IMR-90 (cell line): ENCODE data around the gene UGT1A7. TPM values are rescaled to one million over a fixed set of nuclear protein-coding genes. Genes with fewer than 3 reads are reported as not detected.

Source experiments
- ATAC-seq: fragments of 200-7000 bp; cut with Tn5 transposase; 2 replicates; pipeline ENCODE4 v1.9.1; 2020; ENCODE audit warnings: low read depth, mild to moderate bottlenecking, moderate library complexity
- BruUV-seq: library from RNA; stranded (reverse); fragments of 400-500 nt; replicated peaks from 2 replicates; lab custom pipeline; 2021; lab: Mats Ljungman, UMichigan
- CTCF ChIA-PET: fragments of 300-600 bp; formaldehyde crosslinking; extraction: SDS; loops from one replicate; lab custom pipeline; 2021; ENCODE audit warnings: antibody characterized with exemption; lab: Yijun Ruan, JAX
- POLR2A ChIA-PET: fragments of 300-600 bp; sonication (Branson Sonifier 250); formaldehyde crosslinking; loops from one replicate; lab custom pipeline; 2022; ENCODE audit warnings: antibody characterized with exemption; ENCODE audit not compliant: unreplicated experiment; lab: Charles Lee
- DNase-seq: peaks from one replicate; pipeline ENCODE4 v3.0.0; 2013
- H2AFZ ChIP-seq: replicated peaks from 2 replicates; pipeline ENCODE3; 2013; ENCODE audit warnings: low read length, mild to moderate bottlenecking; ENCODE audit not compliant: poor library complexity
- H2AK5ac ChIP-seq: 2 replicates; pipeline ENCODE4 v1.6.1; 2013; ENCODE audit warnings: low read depth, low read length, inconsistent platforms
- H2AK9ac ChIP-seq: replicated peaks from 2 replicates; pipeline ENCODE3; 2013; ENCODE audit warnings: mild to moderate bottlenecking, low read depth, low read length, moderate library complexity; ENCODE audit not compliant: poor library complexity
- H2BK120ac ChIP-seq: 2 replicates; pipeline ENCODE4 v1.6.1; 2013; ENCODE audit warnings: low read depth, low read length, inconsistent platforms
- H2BK15ac ChIP-seq: 3 replicates; pipeline ENCODE4 v1.6.1; 2013; ENCODE audit warnings: low read depth, low read length, inconsistent platforms
- H2BK20ac ChIP-seq: 2 replicates; pipeline ENCODE4 v1.6.1; 2013; ENCODE audit warnings: low read depth, mild to moderate bottlenecking, inconsistent platforms, low read length, moderate library complexity
- H2BK5ac ChIP-seq: 2 replicates; pipeline ENCODE4 v1.6.1; 2013; ENCODE audit warnings: mild to moderate bottlenecking, low read depth, low read length, inconsistent platforms; ENCODE audit not compliant: poor library complexity, severe bottlenecking
- H3K14ac ChIP-seq: replicated peaks from 2 replicates; pipeline ENCODE4 v1.6.1; 2013; ENCODE audit warnings: low read depth, low read length, inconsistent platforms
- H3K18ac ChIP-seq: 2 replicates; pipeline ENCODE4 v1.6.1; 2013; ENCODE audit warnings: low read depth, low read length, control low read depth
- H3K23ac ChIP-seq: 2 replicates; pipeline ENCODE4 v1.6.1; 2013; ENCODE audit warnings: low read depth, low read length, inconsistent platforms
- H3K27ac ChIP-seq: 2 replicates; pipeline ENCODE4 v1.5.1; 2013; ENCODE audit warnings: mild to moderate bottlenecking, control low read depth, low read length; ENCODE audit not compliant: insufficient read depth
- H3K27me3 ChIP-seq: 2 replicates; pipeline ENCODE4 v1.6.1; 2013; ENCODE audit warnings: low read length; ENCODE audit not compliant: control insufficient read depth, insufficient read depth
- H3K36me3 ChIP-seq: 2 replicates; pipeline ENCODE4 v1.6.1; 2013; ENCODE audit warnings: low read length, mixed read lengths; ENCODE audit not compliant: control insufficient read depth, insufficient read depth
- H3K4ac ChIP-seq: 2 replicates; pipeline ENCODE4 v1.6.1; 2013; ENCODE audit warnings: low read depth, low read length, inconsistent platforms
- H3K4me1 ChIP-seq: 2 replicates; pipeline ENCODE4 v1.6.1; 2013; ENCODE audit warnings: low read length, mixed read lengths; ENCODE audit not compliant: control insufficient read depth, insufficient read depth
- H3K4me2 ChIP-seq: 2 replicates; pipeline ENCODE4 v1.6.1; 2013; ENCODE audit warnings: low read depth, mild to moderate bottlenecking, control low read depth, low read length, moderate library complexity
- H3K4me3 ChIP-seq: 2 replicates; pipeline ENCODE4 v1.5.1; 2013; ENCODE audit warnings: low read depth, mild to moderate bottlenecking, control low read depth, low read length, moderate library complexity; ENCODE audit not compliant: insufficient read depth
- H3K56ac ChIP-seq: 2 replicates; pipeline ENCODE4 v1.6.1; 2013; ENCODE audit warnings: low read length, inconsistent platforms; ENCODE audit not compliant: insufficient read depth; ENCODE audit errors: extremely low read depth
- H3K79me1 ChIP-seq, 2 experiments: 2 replicates each; pipeline ENCODE4 v1.6.1; 2013; ENCODE audit warnings: low read length in 2 of 2, inconsistent platforms in 1 of 2, low read depth in 1 of 2
- H3K9ac ChIP-seq: 2 replicates; pipeline ENCODE4 v1.6.1; 2013; ENCODE audit warnings: low read depth, low read length, control low read depth
- H3K9me1 ChIP-seq: 2 replicates; pipeline ENCODE4 v1.6.1; 2013; ENCODE audit warnings: low read length, inconsistent platforms; ENCODE audit not compliant: insufficient read depth
- H3K9me3 ChIP-seq: 2 replicates; pipeline ENCODE4 v1.6.1; 2013; ENCODE audit warnings: low read length; ENCODE audit not compliant: control insufficient read depth, insufficient read depth
- H4K20me1 ChIP-seq: 2 replicates; pipeline ENCODE4 v1.6.1; 2013; ENCODE audit warnings: low read length, inconsistent platforms; ENCODE audit not compliant: insufficient read depth
- H4K5ac ChIP-seq: 2 replicates; pipeline ENCODE4 v1.6.1; 2013; ENCODE audit warnings: mild to moderate bottlenecking, low read depth, low read length, control low read depth
- H4K8ac ChIP-seq, 2 experiments: 2 replicates each; pipeline ENCODE4 v1.6.1; 2013; ENCODE audit warnings: low read depth in 2 of 2, low read length in 2 of 2, control low read depth in 1 of 2, inconsistent platforms in 1 of 2
- H4K91ac ChIP-seq: 2 replicates; pipeline ENCODE4 v1.6.1; 2013; ENCODE audit warnings: low read depth, low read length, inconsistent platforms; ENCODE audit not compliant: insufficient read depth
- BHLHE40 ChIP-seq: fragments of 150-350 bp; IDR thresholded peaks from 2 replicates; pipeline ENCODE4 v1.6.1; 2016; ENCODE audit warnings: mild to moderate bottlenecking, low read depth, low read length
- CEBPB ChIP-seq: IDR thresholded peaks from 2 replicates; pipeline ENCODE4 v1.6.1; 2012; ENCODE audit warnings: low read depth, low read length, improper control_type of control experiment
- CHD1 ChIP-seq: IDR thresholded peaks from 2 replicates; pipeline ENCODE4 v1.6.1; 2012; ENCODE audit warnings: low read depth, low read length, improper control_type of control experiment
- CTCF ChIP-seq: conservative IDR thresholded peaks from 2 replicates; pipeline ENCODE4 v1.5.1; 2012; ENCODE audit warnings: mild to moderate bottlenecking, low read depth, low read length, improper control_type of control experiment
- ELK1 ChIP-seq: fragments of 150-350 bp; IDR thresholded peaks from 2 replicates; pipeline ENCODE4 v1.6.1; 2016; ENCODE audit warnings: low read depth, mild to moderate bottlenecking, low read length, moderate library complexity, borderline replicate concordance
- FOS ChIP-seq: fragments of 150-350 bp; IDR thresholded peaks from 2 replicates; pipeline ENCODE4 v1.6.1; 2016; ENCODE audit warnings: low read depth, low read length
- MAFK ChIP-seq: IDR thresholded peaks from 2 replicates; pipeline ENCODE4 v1.6.1; 2012; ENCODE audit warnings: low read depth, low read length, improper control_type of control experiment
- MAZ ChIP-seq: IDR thresholded peaks from 2 replicates; pipeline ENCODE4 v1.6.1; 2012; ENCODE audit warnings: low read depth, mild to moderate bottlenecking, low read length, improper control_type of control experiment, moderate library complexity, borderline replicate concordance
- MXI1 ChIP-seq: IDR thresholded peaks from 2 replicates; pipeline ENCODE4 v1.6.1; 2012; ENCODE audit warnings: low read depth, mild to moderate bottlenecking, low read length, moderate library complexity, borderline replicate concordance
- NFE2L2 ChIP-seq: fragments of 150-350 bp; IDR thresholded peaks from 2 replicates; pipeline ENCODE4 v1.6.1; 2016; ENCODE audit warnings: low read depth, mild to moderate bottlenecking, low read length
- POLR2A ChIP-seq: IDR thresholded peaks from 2 replicates; pipeline ENCODE4 v1.6.1; 2012; ENCODE audit warnings: mild to moderate bottlenecking, low read depth, low read length
- RAD21 ChIP-seq: IDR thresholded peaks from 2 replicates; pipeline ENCODE4 v1.6.1; 2012; ENCODE audit warnings: low read length, improper control_type of control experiment
- RCOR1 ChIP-seq: IDR thresholded peaks from 2 replicates; pipeline ENCODE4 v1.6.1; 2012; ENCODE audit warnings: mild to moderate bottlenecking, low read length, improper control_type of control experiment; ENCODE audit not compliant: insufficient replicate concordance
- RFX5 ChIP-seq: IDR thresholded peaks from 2 replicates; pipeline ENCODE4 v1.8.0; 2012; ENCODE audit warnings: low read depth, mild to moderate bottlenecking, low read length, moderate library complexity
- SMC3 ChIP-seq: fragments of 150-350 bp; IDR thresholded peaks from 2 replicates; pipeline ENCODE4 v1.6.1; 2016; ENCODE audit warnings: low read depth, mild to moderate bottlenecking, antibody characterized with exemption, low read length, moderate library complexity
- USF2 ChIP-seq: fragments of 150-350 bp; IDR thresholded peaks from 2 replicates; pipeline ENCODE4 v1.6.1; 2017; ENCODE audit warnings: mild to moderate bottlenecking, antibody characterized with exemption, low read length, low read depth
- WGBS, 2 experiments: methylation state at CpG; one replicate each; pipeline versions ENCODE4 v1.1.5 to v1.1.7; 2013; ENCODE audit warnings: missing lambda C conversion rate in 2 of 2; ENCODE audit not compliant: insufficient read length in 1 of 2; ENCODE audit errors: extremely low coverage in 2 of 2; 5-methylcytosine and 5-hydroxymethylcytosine counted together
- dilution Hi-C: fragments of 300-500 bp; cut with HindIII; formaldehyde crosslinking; loops from one replicate; pipeline ENCODE4 v1.14.3; 2018; ENCODE audit warnings: low sequenced_read_pairs; ENCODE audit not compliant: unreplicated experiment
- in situ Hi-C: fragments of 300-500 bp; cut with MboI; formaldehyde crosslinking; loops from 3 replicates; pipeline ENCODE4 v1.14.3; 2019; ENCODE audit warnings: low sequenced_read_pairs, inconsistent platforms, mixed read lengths
- intact Hi-C: fragments of 100-400 bp; cut with micrococcal nuclease; formaldehyde crosslinking; loops from 2 replicates; pipeline ENCODE4 v1.10.0; 2022
- polyA plus RNA-seq, 3 experiments: library from polyadenylated mRNA; depleted of rRNA; stranded (reverse); fragments of >200 nt; gene quantifications; 2 replicates each; pipeline ENCODE4 v1.2.3, GENCODE V29; 2012; ENCODE audit warnings: low replicate concordance in 1 of 3
- total RNA-seq: library from RNA; depleted of rRNA; stranded (reverse); fragments of >200 nt; gene quantifications from 2 replicates; pipeline ENCODE4 v1.2.3, GENCODE V29; 2012

UGT1A7 gene
- total and polyA plus RNA-seq, 2 of the 4 experiments (the other 2 are of a cell fraction): not detected

- Histone ChIP-seq H3K27ac (no peak within 1 kb of the TSS), H3K4me2 (no peak within 1 kb of the TSS), H2BK20ac (no peak within 1 kb of the TSS), H3K9ac (no peak within 1 kb of the TSS), H3K23ac (no peak within 1 kb of the TSS), H3K56ac (no peak within 1 kb of the TSS), H4K5ac (no peak within 1 kb of the TSS), H4K20me1 (no peaks in the 10 kb centered on the region), H2AK9ac (no peak within 1 kb of the TSS), H2BK5ac (no peak within 1 kb of the TSS), H3K4me1 (no peaks in the 10 kb centered on the region), H3K18ac (no peak within 1 kb of the TSS), H2BK120ac (no peak within 1 kb of the TSS), H3K4ac (no peak within 1 kb of the TSS), H2AFZ (no peak within 1 kb of the TSS), H2AK5ac (no peak within 1 kb of the TSS), H3K4me3 (no peak within 1 kb of the TSS), H3K9me1 (no peaks in the 10 kb centered on the region), H3K79me1 (no peaks in the 10 kb centered on the region), H3K27me3 (no peaks in the 10 kb centered on the region), H3K9me3 (peaks cover 3% of the 10 kb centered on the region; the same call in 1 of the 2 replicates), H4K91ac (no peak within 1 kb of the TSS), H3K14ac (no peak within 1 kb of the TSS), H2BK15ac (no peak within 1 kb of the TSS), H4K8ac (no peak within 1 kb of the TSS), H3K36me3 (no peaks in the 10 kb centered on the region)
- no TSS peak for BruUV-seq
- no CpG with 5 or more reads among the region's 2 CpGs for WGBS, 2 experiments
- dilution Hi-C loops: no loop called here
- ChIA-PET POLR2A (no interaction called here), CTCF (no interaction called here)
- in situ Hi-C loops: no loop called here
- intact Hi-C loops: no loop called here
- no peak for TF ChIP-seq ELK1
- TF ChIP-seq RCOR1: no peak
- TF ChIP-seq MAFK: no peak
- TF ChIP-seq CEBPB: no peak
- TF ChIP-seq NFE2L2: no peak
- no peak for TF ChIP-seq RAD21
- TF ChIP-seq USF2: no peak
- no peak for TF ChIP-seq CHD1
- no peak for TF ChIP-seq MXI1
- no peak for TF ChIP-seq RFX5
- no peak for TF ChIP-seq SMC3
- no peak for TF ChIP-seq MAZ
- TF ChIP-seq CTCF: no peak
- TF ChIP-seq FOS: no peak
- TF ChIP-seq BHLHE40: no peak
- TF ChIP-seq POLR2A: no peak
- no peak for ATAC-seq
- no peak for DNase-seq
Observed at GRCh38 chr2:233778030-233778429, 96.3 kb downstream of the UGT1A7 start, which contains the start of gene MROH2A. MROH2A (plus strand) TSS chr2:233778330; CDS start chr2:233779359, 1,029 bp downstream.
